Adrenal gland (tissue), 12 donors: ENCODE data around the gene SLC30A2. TPM values are rescaled to one million over a fixed set of nuclear protein-coding genes. Genes with fewer than 3 reads are reported as not detected.

ENCODE experiments used
- DNase-seq, 7 donors: peaks; one replicate each; pipeline ENCODE4 v3.0.0-alpha.2; 2019 to 2020
- H3K27ac ChIP-seq, 5 donors: fragments of 200-600 bp; sonication (generic) in 4 of 5; 1 replicate in 3 of 5; 2 replicates in 2 of 5; pipeline versions ENCODE4 v1.5.1 to v1.8.0; 2016 to 2020; ENCODE audit warnings: mild to moderate bottlenecking in 1 of 5
- H3K27me3 ChIP-seq: fragments of 200-600 bp; 2 replicates; pipeline ENCODE4 v1.8.0; 2021
- H3K36me3 ChIP-seq, 2 donors: fragments of 200-600 bp; replicated peaks in 1 of 2; 1 replicate in 1 of 2; 2 replicates in 1 of 2; pipeline versions ENCODE4 v1.5.1 to v1.8.0; 2018 to 2022
- H3K4me1 ChIP-seq, 2 donors: fragments of 200-600 bp; replicated peaks in 1 of 2; 1 replicate in 1 of 2; 2 replicates in 1 of 2; pipeline versions ENCODE4 v1.5.1 to v1.8.0; 2018 to 2021
- H3K4me3 ChIP-seq, 4 donors: fragments of 200-600 bp; sonication (generic) in 3 of 4; one replicate each; pipeline ENCODE4 v1.5.1; 2016 to 2018
- H3K9me3 ChIP-seq, 3 donors: fragments of 200-600 bp; sonication (generic) in 1 of 3; replicated peaks in 1 of 3; 1 replicate in 2 of 3; 2 replicates in 1 of 3; pipeline versions ENCODE4 v1.5.1 to v1.8.0; 2016 to 2021
- POLR2A ChIP-seq, 2 donors: fragments of 450-650 bp; IDR thresholded peaks; one replicate each; pipeline ENCODE4 v1.6.1; 2017; ENCODE audit warnings: antibody characterized with exemption in 2 of 2, mild to moderate bottlenecking in 2 of 2, moderate library complexity in 1 of 2
- WGBS, 4 donors: extraction: QIAGEN DNeasy Blood & Tissue Kit in 2 of 4; methylation state at CpG; one replicate each; pipeline versions ENCODE4 v1.1.5 to v1.1.7; 2013 to 2017; 5-methylcytosine and 5-hydroxymethylcytosine counted together
- intact Hi-C, 2 donors: fragments of 100-400 bp; cut with DNase I; formaldehyde crosslinking; loops; one replicate each; pipeline versions ENCODE4 v1.14.1 to v1.15.0; 2022 to 2023
- polyA plus RNA-seq, 3 donors: library from polyadenylated mRNA; stranded (reverse); fragments of 200-250 nt in 2 of 3; fragments of 350-450 nt in 1 of 3; fragmentation: Illumina TruSeq in 1 of 3; extraction: RNeasy Lipid Tissue Mini Kit (QIAGEN cat#74804) in 1 of 3; gene quantifications; one replicate each; pipeline ENCODE4 v1.2.3, GENCODE V29; 2013 to 2014
- total RNA-seq, 9 donors: library from RNA; depleted of rRNA in 4 of 9; stranded (reverse); fragments of >200 nt in 4 of 9; fragments of 120-200 nt in 1 of 9; fragmentation: NEBNext Ultra II Directional in 1 of 9; extraction: Animal tissue kit (Norgen Biotek cat#: 25700) in 1 of 9; gene quantifications; one replicate each; pipeline versions ENCODE4 v1.1.0 to v1.2.4, GENCODE V29; 2013 to 2023
- TF ChIP-seq, protein P1 (sequence below), 6 experiments: fragments of 450-650 bp in 4 of 6; fragments of 200-600 bp in 2 of 6; sonication (generic) in 1 of 6; IDR thresholded peaks; 1 replicate in 5 of 6; 2 replicates in 1 of 6; pipeline versions ENCODE4 v1.5.1 to v1.8.0; 2016 to 2021; ENCODE audit warnings: antibody characterized with exemption in 6 of 6, mild to moderate bottlenecking in 2 of 6, moderate library complexity in 1 of 6
- donor health status: healthy with polysubstance abuse.
- donor health status: Bipolar disorder and iron deficiency.
- donor health status: DM: yes; HTN: yes; CAD: no.
- donor health status: DM: no; HTN: no; CAD: no.
- donor health status: DM: no; HTN: no; CAD: no.
- donor health status: DM: yes; HTN: yes; CAD: no.

SLC30A2 gene
- total and polyA plus RNA-seq, 12 donors, result 0.06 to 4.8 (median 0.47) TPM

DNA sequence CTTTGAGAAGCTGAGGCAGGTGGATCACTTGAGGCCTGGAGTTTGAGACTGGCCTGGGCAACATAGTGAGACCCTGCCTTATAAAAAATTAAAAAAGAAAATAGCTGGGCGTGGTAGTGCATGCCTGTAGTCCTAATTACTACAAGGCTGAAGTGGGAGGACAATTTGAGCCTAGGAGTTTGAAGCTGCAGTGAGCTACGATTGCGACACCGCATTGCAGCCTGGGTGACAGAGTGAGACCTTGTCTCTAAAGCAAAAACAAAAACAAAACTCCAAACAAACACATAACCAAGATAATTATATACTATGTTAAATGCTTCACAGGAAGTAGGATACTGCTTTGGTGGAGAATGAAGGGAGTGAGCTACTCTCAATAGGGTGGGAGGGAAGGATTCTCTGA, 42.7 kb downstream of the SLC30A2 start:
- no peak overlapping the region for H3K4me3 ChIP-seq
- no peak overlapping the region for H3K27ac ChIP-seq
- no peaks in the 10 kb centered on the region for H3K9me3 ChIP-seq
- peaks cover 0 to 6% of the 10 kb centered on the region in 2 donors for H3K4me1 ChIP-seq
- WGBS, 4 donors, result 81 to 90% (median 85%) methylated on average over 4 of the region's 4 CpGs
- H3K27me3 ChIP-seq, result no peaks in the 10 kb centered on the region
- DNase-seq, result no peak
- intact Hi-C loops, result no loop called here
- TF ChIP-seq POLR2A (IDR thresholded peaks at IDR 0.05), result no peak
- TF ChIP-seq, protein P1, sequence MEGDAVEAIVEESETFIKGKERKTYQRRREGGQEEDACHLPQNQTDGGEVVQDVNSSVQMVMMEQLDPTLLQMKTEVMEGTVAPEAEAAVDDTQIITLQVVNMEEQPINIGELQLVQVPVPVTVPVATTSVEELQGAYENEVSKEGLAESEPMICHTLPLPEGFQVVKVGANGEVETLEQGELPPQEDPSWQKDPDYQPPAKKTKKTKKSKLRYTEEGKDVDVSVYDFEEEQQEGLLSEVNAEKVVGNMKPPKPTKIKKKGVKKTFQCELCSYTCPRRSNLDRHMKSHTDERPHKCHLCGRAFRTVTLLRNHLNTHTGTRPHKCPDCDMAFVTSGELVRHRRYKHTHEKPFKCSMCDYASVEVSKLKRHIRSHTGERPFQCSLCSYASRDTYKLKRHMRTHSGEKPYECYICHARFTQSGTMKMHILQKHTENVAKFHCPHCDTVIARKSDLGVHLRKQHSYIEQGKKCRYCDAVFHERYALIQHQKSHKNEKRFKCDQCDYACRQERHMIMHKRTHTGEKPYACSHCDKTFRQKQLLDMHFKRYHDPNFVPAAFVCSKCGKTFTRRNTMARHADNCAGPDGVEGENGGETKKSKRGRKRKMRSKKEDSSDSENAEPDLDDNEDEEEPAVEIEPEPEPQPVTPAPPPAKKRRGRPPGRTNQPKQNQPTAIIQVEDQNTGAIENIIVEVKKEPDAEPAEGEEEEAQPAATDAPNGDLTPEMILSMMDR (IDR thresholded peaks at IDR 0.05), result no peak
- H3K36me3 ChIP-seq, result no peaks in the 10 kb centered on the region

DNA sequence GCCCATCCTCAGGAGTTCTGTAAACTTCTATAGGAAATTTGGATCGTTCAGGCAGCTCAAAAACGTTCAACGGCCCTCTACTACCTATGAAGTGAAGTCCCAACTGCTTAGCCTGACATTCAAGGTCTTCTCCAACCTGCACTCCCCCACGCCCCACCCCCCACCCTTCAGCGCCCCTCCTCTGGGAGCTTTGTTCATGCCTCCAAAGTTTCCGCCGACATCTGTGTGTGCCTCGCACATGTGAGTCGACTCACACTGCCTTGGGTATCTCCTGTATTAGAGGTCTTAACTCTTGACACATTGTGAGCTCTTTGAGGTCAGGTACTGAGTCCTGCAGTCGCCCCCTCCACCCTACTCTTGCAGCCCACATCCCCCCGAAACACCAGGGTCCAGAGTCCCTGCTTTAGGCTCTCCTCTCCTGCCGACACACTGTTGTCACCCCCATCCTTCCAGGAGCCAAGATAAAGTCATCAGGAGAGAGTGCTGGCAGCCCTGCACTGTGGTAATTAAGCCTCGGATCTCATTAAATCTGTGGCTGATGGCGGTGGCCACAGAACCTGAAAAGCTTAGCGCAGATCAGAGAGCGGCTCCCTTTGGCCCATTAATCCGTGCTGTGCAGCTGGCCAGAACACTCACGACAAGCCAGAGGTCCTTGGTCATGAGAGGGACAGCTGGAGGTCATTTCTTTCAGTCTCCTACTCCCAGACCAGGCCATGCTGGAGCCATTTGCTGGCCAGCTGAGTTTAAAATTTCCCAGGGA, 46.7 kb downstream of the SLC30A2 start:
- Histone ChIP-seq H3K27me3 (no peaks in the 10 kb centered on the region), H3K36me3 (no peaks in the 10 kb centered on the region), H3K4me1 (peaks cover 11 to 19% of the 10 kb centered on the region in 2 donors), H3K27ac (peak overlapping the region in 1 of 5 donors; percentile 69), H3K9me3 (no peaks in the 10 kb centered on the region), H3K4me3 (no peak overlapping the region)
- TF ChIP-seq POLR2A (IDR thresholded peaks at IDR 0.05), result no peak
- TF ChIP-seq, protein P1 (IDR thresholded peaks at IDR 0.05), result no peak
- intact Hi-C loops, result loop anchor here (2.0 to 10.0 kb wide), 3 partner anchors 102 to 174 kb away; no protein-coding TSS in a partner anchor
- DNase-seq, result peak in 1 of 7 donors; percentile 17
- WGBS, 4 donors, result 75 to 81% (median 79%) methylated on average over 15 to 18 of the region's 18 CpGs

DNA sequence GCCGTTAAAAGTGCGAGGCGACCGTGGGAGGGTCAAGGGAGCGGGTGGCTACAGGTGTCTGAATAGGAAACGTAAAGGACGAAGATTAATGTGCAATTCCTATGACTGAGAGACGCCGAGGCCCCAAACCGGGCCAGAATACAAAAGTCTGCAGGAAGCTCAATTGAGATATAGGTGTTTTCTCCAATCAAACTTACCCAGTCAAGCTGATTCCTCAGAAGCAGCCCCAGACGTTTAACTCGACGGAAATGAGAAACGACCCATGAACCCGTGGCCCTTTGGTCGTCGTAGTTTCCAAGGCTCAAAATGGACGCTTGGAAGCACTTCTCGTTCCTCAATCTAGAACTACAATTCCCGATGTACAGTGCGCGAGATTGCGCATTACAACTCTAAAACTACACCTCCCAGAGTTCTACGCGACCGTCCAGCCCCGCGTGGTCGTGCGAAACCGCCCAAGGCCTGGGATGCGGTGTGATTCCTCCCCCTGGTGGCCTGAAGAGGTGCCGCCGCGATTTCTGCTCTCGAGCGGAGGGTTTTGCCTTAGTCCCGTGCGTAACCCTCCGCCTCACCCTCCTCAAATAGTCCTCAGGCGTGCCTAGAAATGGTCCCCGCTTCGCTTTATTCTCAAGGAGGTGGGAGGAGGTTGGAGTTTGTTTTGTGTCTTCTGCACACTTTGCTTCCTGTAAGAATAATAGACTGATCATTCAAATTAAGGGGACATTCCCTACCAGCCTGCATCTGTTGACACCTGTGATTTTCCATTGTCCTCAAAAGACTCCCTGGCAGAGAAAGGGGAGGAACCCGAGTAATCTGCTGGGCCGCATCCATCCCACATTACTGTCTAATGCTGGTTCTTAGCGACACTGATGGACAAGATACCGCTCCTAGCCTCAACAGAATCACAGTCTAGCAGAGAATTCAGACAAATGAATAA, 47.8 kb downstream of the SLC30A2 start, which contains the start of gene PAFAH2:
TSS of gene PAFAH2 (minus strand) at position 236 of the 934 bp plus-strand sequence. CDS start 7,247 bp downstream, outside the sequence.
- Histone ChIP-seq H3K4me3 (peak within 1 kb of the TSS in 3 of 4 donors; percentile 2 to 69 (median 32)), H3K36me3 (no peaks in the 10 kb centered on the region), H3K27me3 (no peaks in the 10 kb centered on the region), H3K27ac (peak within 1 kb of the TSS; percentile 80 to 94 (median 90)), H3K4me1 (peaks cover 11 to 19% of the 10 kb centered on the region in 2 donors), H3K9me3 (no peaks in the 10 kb centered on the region)
- DNase-seq, result peak; percentile 96 to 99 (median 98)
- 1 to 2% (median 1%) methylated on average over 30 to 47 of the region's 47 CpGs for WGBS, 4 donors
- peak in 1 of 2 donors; percentile 63 for TF ChIP-seq POLR2A (IDR thresholded peaks at IDR 0.05)
- TF ChIP-seq, protein P1 (IDR thresholded peaks at IDR 0.05), result peak; percentile 87 to 100 (median 100)
- intact Hi-C loops, result loop anchor here (2.0 to 10.0 kb wide), 3 partner anchors 101 to 173 kb away; no protein-coding TSS in a partner anchor
